TTC549 (cell line): ENCODE data around the gene TMEM151A.
"Not testable (repeated sequence)": the region's sequence is repeated elsewhere in the genome, so short reads cannot be mapped to it uniquely, and the experiment has no call there.

ENCODE experiments used
- FAIRE-seq: peaks from 2 replicates; lab custom pipeline; 2012; peaks lifted over from hg19 to GRCh38; lab: Jason Lieb, UNC

Gene TMEM151A

GRCh38 chr11:66267379-66268243 lies 24.1 kb upstream of the TMEM151A start:
- no peak for FAIRE-seq

GRCh38 chr11:66268244-66268951 lies 23.3 kb upstream of the TMEM151A start, which contains the start of gene RAB1B:
RAB1B (plus strand) TSS chr11:66268639; CDS start chr11:66268680, 41 bp downstream.
- peak; percentile 88 for FAIRE-seq

- no peak for FAIRE-seq
Measured at GRCh38 chr11:66268952-66269905, 22.5 kb upstream of the TMEM151A start.

DNA sequence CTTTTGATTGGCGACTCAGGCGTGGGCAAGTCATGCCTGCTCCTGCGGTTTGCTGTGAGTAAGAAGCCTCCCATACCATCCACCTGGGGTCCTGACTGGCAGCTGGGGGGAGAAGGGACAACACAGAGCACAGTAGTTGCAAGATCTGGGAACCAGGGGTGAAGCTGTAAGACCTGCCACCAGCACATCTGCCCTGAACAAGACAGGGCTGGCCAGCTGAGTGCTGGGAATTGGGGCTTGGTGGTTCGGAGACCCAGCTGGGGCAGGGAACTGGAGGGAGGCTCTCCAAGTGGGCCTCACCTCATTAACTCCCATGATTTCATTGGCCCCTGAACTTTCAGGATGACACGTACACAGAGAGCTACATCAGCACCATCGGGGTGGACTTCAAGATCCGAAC lies 19.9 kb upstream of the TMEM151A start:
- no peak for FAIRE-seq

- no peak for FAIRE-seq
Measured at GRCh38 chr11:66272596-66272995, 19.1 kb upstream of the TMEM151A start.

DNA sequence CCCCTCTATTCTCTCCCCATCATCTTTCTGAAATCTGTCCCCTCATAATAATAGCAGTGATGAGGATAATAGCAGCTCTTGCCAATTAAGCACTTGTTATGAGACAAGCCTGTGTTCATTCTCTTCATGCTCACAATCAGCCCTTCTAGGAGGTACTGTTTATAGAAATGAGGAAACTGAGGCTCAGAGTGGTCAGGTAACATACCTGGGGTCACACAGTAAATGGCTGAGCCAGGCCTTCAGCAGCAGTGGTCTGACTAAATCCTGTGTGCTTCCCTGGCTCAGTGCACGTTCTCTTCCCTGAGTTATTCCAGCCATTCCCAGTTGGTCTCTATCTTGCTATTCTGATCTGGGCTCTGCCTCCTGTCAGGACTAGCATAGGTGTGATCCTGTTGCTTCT lies 17.5 kb upstream of the TMEM151A start:
- no peak for FAIRE-seq

DNA sequence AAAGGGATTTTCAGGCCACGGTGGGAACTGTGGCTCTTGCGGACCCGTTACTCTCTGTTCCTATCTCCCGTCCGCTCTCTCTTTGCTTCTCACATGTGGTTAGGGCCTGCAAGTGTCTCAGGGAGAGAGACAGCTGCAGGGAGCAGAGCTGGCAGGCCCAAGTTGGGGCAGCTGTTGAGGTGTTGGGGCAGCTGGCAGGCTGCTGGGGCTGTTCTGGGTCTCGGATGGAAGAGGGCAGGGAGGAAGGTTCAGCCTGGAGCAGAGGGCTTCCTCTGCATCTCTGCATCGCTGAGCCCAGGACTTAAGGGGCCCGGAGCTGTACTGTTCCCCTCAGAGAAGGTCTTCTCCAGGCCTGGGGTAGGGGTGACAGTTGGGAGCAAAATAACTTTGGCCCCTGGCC lies 16.3 kb upstream of the TMEM151A start:
- no peak for FAIRE-seq

- no peak for FAIRE-seq
Measured at GRCh38 chr11:66275984-66276612, 15.6 kb upstream of the TMEM151A start.

DNA sequence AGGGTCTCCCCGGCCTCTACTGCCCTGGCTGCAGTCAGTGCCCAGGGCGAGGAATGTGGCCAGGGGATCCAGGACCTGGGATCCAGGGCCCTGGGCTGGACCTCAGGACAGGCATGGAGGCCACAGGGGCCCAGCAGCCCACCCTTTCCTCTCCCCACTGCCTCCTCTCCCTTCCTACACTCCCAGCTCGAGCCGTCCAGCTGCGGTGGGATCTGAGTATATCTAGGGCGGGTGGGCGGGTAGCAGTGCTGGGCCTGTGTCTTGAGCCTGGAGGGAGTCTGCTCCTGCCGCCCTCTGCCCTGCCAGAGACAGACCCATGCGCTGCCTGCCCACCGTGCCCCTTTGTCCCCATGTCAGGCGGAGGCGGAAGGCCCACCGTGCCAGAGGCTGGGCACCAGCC lies 15.1 kb upstream of the TMEM151A start:
- FAIRE-seq: not testable (repeated sequence)

DNA sequence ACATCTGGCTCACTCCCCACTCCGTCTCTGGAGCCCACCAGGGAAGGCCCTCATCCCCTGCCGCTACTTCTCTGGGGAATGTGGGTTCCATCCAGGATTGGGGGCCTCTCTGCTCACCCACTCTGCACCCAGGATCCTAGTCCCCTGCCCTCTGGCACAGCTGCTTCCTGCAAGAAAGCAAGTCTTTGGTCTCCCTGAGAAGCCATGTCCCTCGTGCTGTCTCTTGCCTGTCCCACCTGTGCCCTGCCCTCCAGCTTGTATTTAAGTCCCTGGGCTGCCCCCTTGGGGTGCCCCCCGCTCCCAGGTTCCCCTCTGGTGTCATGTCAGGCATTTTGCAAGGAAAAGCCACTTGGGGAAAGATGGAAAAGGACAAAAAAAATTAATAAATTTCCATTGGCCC lies 14.6 kb upstream of the TMEM151A start:
- FAIRE-seq: not testable (repeated sequence)

DNA sequence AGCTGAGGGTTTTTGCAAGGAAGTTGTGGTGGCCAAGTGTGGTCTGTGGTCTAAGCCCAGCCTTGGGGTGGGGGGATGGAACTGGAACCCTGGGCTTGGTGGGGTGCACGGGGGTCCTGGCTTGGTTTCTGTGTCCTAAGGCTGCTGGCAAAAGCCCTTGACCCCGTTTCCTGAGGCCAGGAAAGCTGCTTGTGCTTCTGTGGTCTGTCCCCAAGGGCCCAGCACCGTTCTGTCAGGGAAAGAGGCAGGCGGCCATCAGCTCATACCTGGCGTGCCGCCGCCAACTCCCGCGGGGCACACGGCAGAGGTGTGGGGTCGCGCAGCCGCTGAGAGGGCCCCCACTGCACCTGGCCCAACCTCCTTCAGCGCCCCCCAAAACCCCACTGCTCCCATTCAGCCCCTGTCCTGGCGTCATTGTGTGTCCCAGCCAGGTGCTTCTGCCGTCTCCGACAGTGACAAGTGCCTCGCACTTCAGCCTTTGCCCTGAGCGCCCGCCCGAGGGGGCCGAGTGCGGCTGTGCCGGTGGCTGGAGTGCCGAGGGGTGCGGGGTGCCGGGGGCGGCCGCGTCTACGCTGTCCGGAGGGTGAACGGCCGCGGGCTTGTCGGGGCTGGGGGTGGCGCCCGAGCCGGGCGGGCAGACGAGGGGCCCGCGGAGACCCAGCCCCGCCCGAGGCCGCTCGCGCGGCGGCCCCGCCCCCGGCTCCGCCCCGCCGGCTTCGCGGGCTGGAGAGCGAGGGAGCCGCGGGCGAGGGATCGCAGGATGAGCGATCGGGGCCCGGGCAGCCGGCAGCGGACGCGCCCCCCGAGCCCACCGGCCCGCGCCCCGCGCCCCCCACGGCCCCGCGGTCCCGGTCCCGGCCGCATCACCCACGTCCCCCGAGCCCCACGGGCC lies 14.0 kb upstream of the TMEM151A start, which contains the start of gene CNIH2:
CNIH2 (plus strand) TSS at position 705 of the 892 bp plus-strand sequence. CDS start 282 bp downstream, outside the sequence.
- FAIRE-seq: no peak

- no peak for FAIRE-seq
Measured at GRCh38 chr11:66278363-66279091, 13.2 kb upstream of the TMEM151A start.

GRCh38 chr11:66279092-66279734 lies 12.5 kb upstream of the TMEM151A start:
- no peak for FAIRE-seq

- FAIRE-seq: no peak
Measured at GRCh38 chr11:66280428-66280827, 11.3 kb upstream of the TMEM151A start.

- no peak for FAIRE-seq
Measured at GRCh38 chr11:66281001-66281400, 10.7 kb upstream of the TMEM151A start.

GRCh38 chr11:66281776-66282467 lies 9.8 kb upstream of the TMEM151A start:
- no peak for FAIRE-seq

GRCh38 chr11:66282468-66283455 lies 8.9 kb upstream of the TMEM151A start:
- FAIRE-seq: no peak
